Measurements from ENCODE around the gene TANGO2.

Gene TANGO2

GRCh38 chr22:20018001-20018400, 2.9 kb upstream of the TANGO2 start:
- Histone ChIP-seq H3K9me3 (ENCODE audit: insufficient read depth, low read length, severe bottlenecking) (no peaks in the 10 kb centered on the region), H3K4me1 (ENCODE audit: insufficient read depth, low read length) (peaks cover 43% of the 10 kb centered on the region), H4K20me1 (ENCODE audit: insufficient read depth, low read length) (peaks cover 14% of the 10 kb centered on the region), H3K27me3 (ENCODE audit: insufficient read depth, low read length, poor library complexity) (no peaks in the 10 kb centered on the region), H3K9ac (ENCODE audit: low read depth, low read length) (no peak overlapping the region), H3K4me3 (ENCODE audit: low read depth in 1 of 2, low read length in 2 of 2) (no peak overlapping the region), H2AFZ (ENCODE audit: low read depth, low read length) (no peak overlapping the region), H3K27ac (ENCODE audit: low read length) (no peak overlapping the region), H3K36me3 (ENCODE audit: insufficient read depth, low read length) (no peaks in the 10 kb centered on the region; the same call in 1 of the 2 replicates), H3K4me2 (ENCODE audit: insufficient read depth, low read length) (no peak overlapping the region), H3K79me2 (ENCODE audit: insufficient read depth, low read length) (peaks cover 20% of the 10 kb centered on the region)
- no peak for DNase-seq
- TF ChIP-seq CTCF (IDR thresholded peaks at IDR 0.05; ENCODE audit: borderline replicate concordance, extremely low read depth, low read length, poor library complexity, severe bottlenecking) = no peak
- TF ChIP-seq EZH2 (IDR thresholded peaks at IDR 0.05; ENCODE audit: borderline replicate concordance, low read depth, low read length, severe bottlenecking) = no peak
- ATAC-seq (ENCODE audit: insufficient read depth, low read depth) = no peak

GRCh38 chr22:20019661-20020532, 1.0 kb upstream of the TANGO2 start:
- H3K9me3 ChIP-seq (ENCODE audit: insufficient read depth, low read length, severe bottlenecking) = no peaks in the 10 kb centered on the region
- H3K4me2 ChIP-seq (ENCODE audit: insufficient read depth, low read length) = peak overlapping the region; percentile 83
- peak overlapping the region; percentile 92 for H3K9ac ChIP-seq (ENCODE audit: low read depth, low read length)
- no peaks in the 10 kb centered on the region for H3K27me3 ChIP-seq (ENCODE audit: insufficient read depth, low read length, poor library complexity)
- H3K79me2 ChIP-seq (ENCODE audit: insufficient read depth, low read length) = peaks cover 36% of the 10 kb centered on the region
- peaks cover 19% of the 10 kb centered on the region for H4K20me1 ChIP-seq (ENCODE audit: insufficient read depth, low read length)
- no peaks in the 10 kb centered on the region; the same call in 1 of the 2 replicates for H3K36me3 ChIP-seq (ENCODE audit: insufficient read depth, low read length)
- H2AFZ ChIP-seq (ENCODE audit: low read depth, low read length) = peak overlapping the region; percentile 83
- peak; percentile 17 for DNase-seq
- peaks cover 44% of the 10 kb centered on the region for H3K4me1 ChIP-seq (ENCODE audit: insufficient read depth, low read length)
- no peak for ATAC-seq (ENCODE audit: insufficient read depth, low read depth)
- peak overlapping the region; percentile 22 to 94; a peak in 3 of 4 replicates for H3K4me3 ChIP-seq (ENCODE audit: low read depth in 1 of 2, low read length in 2 of 2)
- TF ChIP-seq CTCF (IDR thresholded peaks at IDR 0.05; ENCODE audit: borderline replicate concordance, extremely low read depth, low read length, poor library complexity, severe bottlenecking) (no peak), EZH2 (IDR thresholded peaks at IDR 0.05; ENCODE audit: borderline replicate concordance, low read depth, low read length, severe bottlenecking) (no peak)
- H3K27ac ChIP-seq (ENCODE audit: low read length) = peak overlapping the region; percentile 84

- H3K79me2 ChIP-seq (ENCODE audit: insufficient read depth, low read length) = peaks cover 50% of the 10 kb centered on the region
- H2AFZ ChIP-seq (ENCODE audit: low read depth, low read length) = peak overlapping the region; percentile 55
- no peaks in the 10 kb centered on the region for H3K9me3 ChIP-seq (ENCODE audit: insufficient read depth, low read length, severe bottlenecking)
- TF ChIP-seq CTCF (IDR thresholded peaks at IDR 0.05; ENCODE audit: borderline replicate concordance, extremely low read depth, low read length, poor library complexity, severe bottlenecking) = no peak
- no peak for TF ChIP-seq EZH2 (IDR thresholded peaks at IDR 0.05; ENCODE audit: borderline replicate concordance, low read depth, low read length, severe bottlenecking)
- H3K4me2 ChIP-seq (ENCODE audit: insufficient read depth, low read length) = peak overlapping the region; percentile 91
- H3K4me3 ChIP-seq (ENCODE audit: low read depth in 1 of 2, low read length in 2 of 2) = peak overlapping the region; percentile 86 to 94
- H3K27me3 ChIP-seq (ENCODE audit: insufficient read depth, low read length, poor library complexity) = no peaks in the 10 kb centered on the region
- H3K4me1 ChIP-seq (ENCODE audit: insufficient read depth, low read length) = peaks cover 33% of the 10 kb centered on the region
- peak overlapping the region; percentile 92 for H3K9ac ChIP-seq (ENCODE audit: low read depth, low read length)
- H4K20me1 ChIP-seq (ENCODE audit: insufficient read depth, low read length) = peaks cover 28% of the 10 kb centered on the region
- peak; percentile 20 for DNase-seq
- peak overlapping the region; percentile 75 for H3K27ac ChIP-seq (ENCODE audit: low read length)
- peaks cover 5% of the 10 kb centered on the region; the same call in 1 of the 2 replicates for H3K36me3 ChIP-seq (ENCODE audit: insufficient read depth, low read length)
- 0 out of 3 replicates have a peak, but pooled peaks have one; percentile 14 for ATAC-seq (ENCODE audit: insufficient read depth, low read depth)
Measured at GRCh38 chr22:20021196-20022181, 579 bp downstream of the TANGO2 start.
